ENCODE results near the gene EVL.

Gene EVL

DNA sequence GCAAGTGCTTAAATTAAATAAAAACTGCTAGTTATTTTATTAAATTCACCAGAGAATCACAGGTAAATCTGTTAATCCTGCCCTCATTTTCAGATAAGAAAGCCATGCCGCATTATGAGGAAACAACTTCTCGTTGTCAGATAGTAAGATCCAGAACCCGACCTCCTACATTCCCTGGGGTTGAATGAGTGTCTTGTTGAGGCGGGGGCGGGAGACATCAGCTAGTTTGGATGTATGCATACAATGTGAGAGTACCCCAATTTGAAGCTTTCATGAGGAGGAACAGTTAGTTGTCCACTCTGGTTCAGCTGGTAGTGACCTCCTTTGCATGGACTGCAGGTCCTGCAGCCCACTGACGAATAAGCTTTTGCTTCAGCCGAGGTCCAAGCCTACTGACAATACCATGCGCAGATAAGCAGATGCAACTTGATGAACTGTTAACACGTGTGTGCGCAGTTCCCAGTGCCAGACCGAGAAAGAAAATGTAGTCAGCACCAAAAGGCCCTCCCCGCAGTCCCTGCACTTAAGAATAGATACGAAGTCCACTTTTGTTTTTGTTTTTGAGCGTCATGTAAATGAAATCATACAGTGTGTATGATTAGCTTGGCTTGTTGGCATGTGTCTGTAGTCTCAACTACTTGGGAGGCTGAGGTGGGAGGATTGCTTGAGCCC is 34.9 kb downstream of the EVL start:
- no peak for TF ChIP-seq CTCF (conservative IDR thresholded peaks at IDR 0.05; ENCODE audit: control insufficient read depth, insufficient read depth, low read depth, low read length)
- H3K4me3 ChIP-seq (ENCODE audit: control insufficient read depth, low read depth, low read length) = no peak overlapping the region
- DNase-seq (ENCODE audit: low read depth) = no peak

GRCh38 chr14:100102156-100102785 is 37.0 kb downstream of the EVL start:
- TF ChIP-seq CTCF (conservative IDR thresholded peaks at IDR 0.05; ENCODE audit: control insufficient read depth, insufficient read depth, low read depth, low read length) = no peak
- H3K4me3 ChIP-seq (ENCODE audit: control insufficient read depth, low read depth, low read length) = no peak overlapping the region
- DNase-seq (ENCODE audit: low read depth) = no peak

- no peak for TF ChIP-seq CTCF (conservative IDR thresholded peaks at IDR 0.05; ENCODE audit: control insufficient read depth, insufficient read depth, low read depth, low read length)
- H3K4me3 ChIP-seq (ENCODE audit: control insufficient read depth, low read depth, low read length) = no peak overlapping the region
- peak; percentile 51 for DNase-seq (ENCODE audit: low read depth)
Observed at GRCh38 chr14:100103250-100104005, 38.2 kb downstream of the EVL start.

GRCh38 chr14:100104006-100104352 is 38.8 kb downstream of the EVL start:
- H3K4me3 ChIP-seq (ENCODE audit: control insufficient read depth, low read depth, low read length) = no peak overlapping the region

GRCh38 chr14:100104523-100105300 is 39.5 kb downstream of the EVL start:
- peak; percentile 47 for DNase-seq (ENCODE audit: low read depth)
- TF ChIP-seq CTCF (conservative IDR thresholded peaks at IDR 0.05; ENCODE audit: control insufficient read depth, insufficient read depth, low read depth, low read length) = no peak
- no peak overlapping the region for H3K4me3 ChIP-seq (ENCODE audit: control insufficient read depth, low read depth, low read length)

More at GRCh38 chr14:100104006-100104352, 38.8 kb downstream of the EVL start:
- no peak for DNase-seq (ENCODE audit: low read depth)
- TF ChIP-seq CTCF (conservative IDR thresholded peaks at IDR 0.05; ENCODE audit: control insufficient read depth, insufficient read depth, low read depth, low read length) = no peak

- DNase-seq (ENCODE audit: low read depth) = no peak
- H3K4me3 ChIP-seq (ENCODE audit: control insufficient read depth, low read depth, low read length) = no peak overlapping the region
- TF ChIP-seq CTCF (conservative IDR thresholded peaks at IDR 0.05; ENCODE audit: control insufficient read depth, insufficient read depth, low read depth, low read length) = no peak
Observed at GRCh38 chr14:100105357-100106169, 40.3 kb downstream of the EVL start.

Data from fibroblast of mammary gland (primary cell).